ENCODE measurements around the gene TMEM270. TPM values are rescaled to one million over a fixed set of nuclear protein-coding genes. Genes with fewer than 3 reads are reported as not detected.

Gene TMEM270
- total RNA-seq, 2 experiments from 2014 or later = not detected

DNA sequence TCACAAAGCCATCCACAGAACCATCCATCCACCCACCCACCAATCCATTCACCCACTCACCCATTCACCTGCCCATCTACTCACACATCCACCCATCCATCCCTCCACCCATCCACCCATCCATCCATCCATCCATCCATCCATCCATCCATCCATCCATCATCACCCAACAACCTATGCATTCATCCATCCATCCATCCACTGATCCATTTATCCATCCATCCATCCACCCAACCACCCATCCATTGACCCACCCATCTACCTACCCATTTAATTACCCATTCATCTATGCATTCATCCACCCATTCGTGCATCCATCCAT lies 5.4 kb downstream of the TMEM270 start:
- POLR2A ChIA-PET = no interaction called here

DNA sequence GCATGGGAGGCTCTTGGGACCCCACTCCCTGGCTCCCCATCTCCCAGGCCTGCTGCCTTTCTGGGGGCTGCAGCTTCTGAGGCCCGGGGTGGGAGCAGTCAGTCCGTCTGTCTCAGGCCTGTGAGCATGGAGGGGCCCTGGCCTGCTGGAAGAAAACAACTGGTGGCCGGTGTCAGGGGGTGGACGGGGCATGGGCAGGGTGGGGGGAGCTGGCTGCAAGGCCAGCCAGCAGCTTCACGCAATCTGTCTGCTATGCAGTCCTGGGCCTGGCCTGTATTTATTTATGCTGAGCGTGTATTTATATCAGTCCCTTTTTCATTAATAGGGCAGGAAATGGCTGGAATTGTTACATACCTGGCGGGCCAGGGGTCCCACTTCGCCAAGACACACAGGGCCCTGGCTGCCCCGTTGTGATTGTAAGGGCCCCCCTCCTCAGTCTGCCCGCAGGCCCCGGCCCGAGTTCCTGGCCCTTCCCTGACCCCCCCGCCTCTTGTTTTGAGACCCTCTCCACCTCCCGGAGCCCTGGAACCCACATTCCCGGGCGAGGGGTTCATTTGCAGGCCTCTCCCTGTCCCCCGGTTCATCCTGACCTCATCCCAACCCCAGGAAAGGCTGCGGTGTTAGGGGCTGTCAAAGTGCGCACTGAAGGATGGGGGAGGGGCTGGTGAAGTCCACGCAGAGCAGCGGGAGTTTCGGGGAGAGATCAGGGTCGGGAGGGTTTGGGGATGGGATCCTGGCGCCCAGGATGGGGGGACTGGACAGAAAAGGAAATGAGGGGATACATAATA lies 8.2 kb downstream of the TMEM270 start:
- Mint-ChIP-seq H3K27ac (no peak overlapping the region), H3K27me3 (no peaks in the 10 kb centered on the region), H3K9me3 (ENCODE audit: low read depth) (no peaks in the 10 kb centered on the region), H3K4me3 (no peak overlapping the region), H3K36me3 (ENCODE audit: low read depth) (no peaks in the 10 kb centered on the region), H3K4me1 (no peaks in the 10 kb centered on the region)
- ChIA-PET CTCF (interaction anchor here (0.5 to 1.2 kb wide), 2 partner anchors 55 to 117 kb away, joined by 3 read pairs; no protein-coding TSS in a partner anchor), POLR2A (no interaction called here)
- ATAC-seq (no peak), DNase-seq (no peak)
- intact Hi-C loops (cut with DNase I, micrococcal nuclease) = no loop called here

More for the DNA sequence above, 5.4 kb downstream of the TMEM270 start:
- H3K4me3 Mint-ChIP-seq = no peak overlapping the region
- H3K27ac Mint-ChIP-seq = no peak overlapping the region
- no peak for DNase-seq
- CTCF ChIA-PET = interaction anchor here (1.0 kb wide), 1 partner anchor 158 kb away, joined by 3 read pairs; no protein-coding TSS in a partner anchor
- no peaks in the 10 kb centered on the region for H3K4me1 Mint-ChIP-seq
- H3K27me3 Mint-ChIP-seq = no peaks in the 10 kb centered on the region
- no peak for ATAC-seq
- H3K36me3 Mint-ChIP-seq (ENCODE audit: low read depth) = no peaks in the 10 kb centered on the region
- intact Hi-C loops (cut with DNase I, micrococcal nuclease) = loop anchor here (1.0 to 2.0 kb wide), 3 partner anchors 113 to 161 kb away; no protein-coding TSS in a partner anchor
- H3K9me3 Mint-ChIP-seq (ENCODE audit: low read depth) = no peaks in the 10 kb centered on the region

DNA sequence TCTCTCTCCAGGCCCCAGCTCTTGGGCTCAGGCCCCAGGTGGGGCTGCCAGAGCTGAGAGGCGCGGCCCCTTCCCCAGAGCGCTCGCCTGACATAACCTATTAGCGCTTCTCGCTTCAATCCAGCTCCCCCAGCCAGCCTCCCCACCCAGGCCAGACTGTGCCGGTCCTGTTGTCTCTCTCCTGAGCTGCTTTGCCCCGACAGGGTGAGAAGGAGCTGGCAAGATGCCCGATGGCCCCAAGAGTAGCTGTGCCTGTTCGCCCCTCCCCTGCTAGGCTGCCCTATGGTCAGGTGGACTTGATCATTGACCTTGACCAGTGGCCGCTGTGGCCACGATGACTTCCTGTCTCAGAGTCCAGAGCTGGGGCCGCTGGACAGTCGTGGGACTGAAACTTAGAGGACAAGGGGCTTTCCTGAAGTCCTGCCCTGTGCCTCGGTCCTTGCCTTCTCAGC lies 9.1 kb downstream of the TMEM270 start:
- no peaks in the 10 kb centered on the region for H3K4me1 Mint-ChIP-seq
- H3K4me3 Mint-ChIP-seq = no peak overlapping the region
- intact Hi-C loops (cut with DNase I, micrococcal nuclease) = loop anchor here in 1 of 2 experiments (10.0 kb wide), 1 partner anchor 515 kb away; no protein-coding TSS in a partner anchor
- H3K27ac Mint-ChIP-seq = no peak overlapping the region
- no peaks in the 10 kb centered on the region for H3K27me3 Mint-ChIP-seq
- no peaks in the 10 kb centered on the region for H3K36me3 Mint-ChIP-seq (ENCODE audit: low read depth)
- no peak for DNase-seq
- no peaks in the 10 kb centered on the region for H3K9me3 Mint-ChIP-seq (ENCODE audit: low read depth)
- ChIA-PET POLR2A (no interaction called here), CTCF (no interaction called here)
- ATAC-seq = no peak

DNA sequence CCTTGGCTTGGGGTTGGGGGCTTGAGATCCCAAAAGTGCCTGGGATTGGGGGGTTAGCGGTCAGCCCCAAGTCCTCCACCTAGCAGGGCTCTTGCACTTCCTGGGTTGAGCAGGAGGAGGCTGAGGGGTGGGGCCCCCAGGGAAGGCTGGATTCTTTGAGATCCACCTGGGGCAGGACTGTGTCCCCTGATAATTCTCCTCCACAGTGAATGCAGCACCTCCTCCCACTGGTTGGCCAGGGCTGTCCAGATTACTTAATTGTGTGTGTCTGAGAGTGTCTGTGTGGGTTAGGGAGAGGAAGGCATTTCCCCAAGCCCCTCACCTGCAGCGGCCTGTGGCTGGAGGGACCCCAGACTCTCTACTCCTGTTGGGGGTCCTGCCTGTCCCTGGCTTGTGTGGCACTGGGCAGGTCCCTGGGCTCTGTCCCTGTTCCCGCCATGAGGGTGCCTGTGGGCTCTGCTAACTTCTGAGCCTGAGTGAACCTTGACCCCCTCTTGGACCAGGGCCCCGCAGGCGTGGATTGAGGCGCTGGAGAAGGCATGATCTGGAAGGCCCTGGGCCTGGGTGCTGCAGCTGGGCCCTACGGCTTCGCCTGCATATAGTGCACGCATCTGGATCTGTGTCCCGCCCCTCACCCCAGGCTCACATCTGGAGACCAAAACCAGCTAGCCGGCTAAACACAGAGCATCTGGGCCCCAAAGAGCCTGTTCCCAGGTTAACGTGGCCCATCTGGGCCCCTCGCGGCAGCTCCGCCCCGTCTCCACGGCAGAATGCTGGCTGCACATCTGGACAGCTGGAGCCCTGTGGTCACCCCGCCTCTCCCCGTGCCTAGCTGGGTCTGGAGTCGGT lies 10.4 kb downstream of the TMEM270 start:
- DNase-seq (no peak), ATAC-seq (no peak)
- H3K4me1 Mint-ChIP-seq = no peaks in the 10 kb centered on the region
- no peak overlapping the region for H3K4me3 Mint-ChIP-seq
- H3K9me3 Mint-ChIP-seq (ENCODE audit: low read depth) = no peaks in the 10 kb centered on the region
- POLR2A ChIA-PET = interaction anchor here (0.6 kb wide), 1 partner anchor 99 kb away, joined by 4 read pairs; no protein-coding TSS in a partner anchor
- intact Hi-C loops (cut with DNase I, micrococcal nuclease) = loop anchor here in 1 of 2 experiments (10.0 kb wide), 1 partner anchor 513 kb away; no protein-coding TSS in a partner anchor
- no peaks in the 10 kb centered on the region for H3K27me3 Mint-ChIP-seq
- no peaks in the 10 kb centered on the region for H3K36me3 Mint-ChIP-seq (ENCODE audit: low read depth)
- CTCF ChIA-PET = no interaction called here
- no peak overlapping the region for H3K27ac Mint-ChIP-seq

DNA sequence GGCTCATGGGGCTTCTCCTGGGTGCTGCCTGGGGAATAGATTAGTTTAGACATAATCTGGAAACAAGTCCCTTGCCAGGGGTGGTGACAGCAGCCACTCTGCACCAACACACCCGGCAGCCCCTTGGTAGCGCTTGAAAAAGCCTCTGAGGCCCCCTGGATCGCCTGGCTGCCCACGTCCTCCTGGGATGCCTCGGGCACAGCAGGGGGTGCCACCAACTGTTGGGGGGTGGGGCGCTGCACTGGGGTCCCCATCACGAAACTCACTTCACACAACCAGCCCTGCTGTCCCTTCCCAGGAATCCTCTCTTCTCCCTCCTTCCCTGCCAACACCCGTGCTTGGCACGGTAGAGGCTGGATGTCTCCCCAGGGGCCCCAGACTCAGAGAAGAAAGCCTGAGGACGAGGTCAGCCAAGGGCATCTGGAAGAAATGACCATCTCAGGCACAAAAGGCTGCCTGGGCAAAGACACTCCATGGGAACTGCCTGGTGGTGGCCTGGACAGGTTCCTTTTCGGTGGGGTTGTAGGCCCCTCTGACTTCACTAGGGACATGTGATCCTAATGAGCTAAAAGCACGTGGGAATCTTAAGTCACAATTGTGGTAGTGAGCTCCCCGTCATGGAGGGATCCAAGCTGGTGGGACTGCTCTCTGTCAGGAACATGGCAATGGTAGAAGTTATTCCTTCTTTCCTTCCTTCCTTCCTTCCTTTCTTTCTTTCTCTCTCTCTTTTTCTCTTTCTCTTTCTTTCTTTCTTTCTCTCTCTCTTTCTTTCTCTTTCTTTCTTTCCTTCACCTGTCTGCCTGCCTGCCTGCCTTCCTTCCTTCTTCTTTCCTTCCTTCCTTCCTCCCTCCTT lies 11.3 kb downstream of the TMEM270 start:
- CTCF ChIA-PET = no interaction called here
- no peak for DNase-seq
- intact Hi-C loops (cut with DNase I, micrococcal nuclease) = loop anchor here in 1 of 2 experiments (10.0 kb wide), 1 partner anchor 513 kb away; no protein-coding TSS in a partner anchor
- no peaks in the 10 kb centered on the region for H3K9me3 Mint-ChIP-seq (ENCODE audit: low read depth)
- H3K27me3 Mint-ChIP-seq = no peaks in the 10 kb centered on the region
- H3K4me1 Mint-ChIP-seq = no peaks in the 10 kb centered on the region
- ATAC-seq = no peak
- POLR2A ChIA-PET = no interaction called here
- no peak overlapping the region for H3K4me3 Mint-ChIP-seq
- H3K27ac Mint-ChIP-seq = no peak overlapping the region
- no peaks in the 10 kb centered on the region for H3K36me3 Mint-ChIP-seq (ENCODE audit: low read depth)

DNA sequence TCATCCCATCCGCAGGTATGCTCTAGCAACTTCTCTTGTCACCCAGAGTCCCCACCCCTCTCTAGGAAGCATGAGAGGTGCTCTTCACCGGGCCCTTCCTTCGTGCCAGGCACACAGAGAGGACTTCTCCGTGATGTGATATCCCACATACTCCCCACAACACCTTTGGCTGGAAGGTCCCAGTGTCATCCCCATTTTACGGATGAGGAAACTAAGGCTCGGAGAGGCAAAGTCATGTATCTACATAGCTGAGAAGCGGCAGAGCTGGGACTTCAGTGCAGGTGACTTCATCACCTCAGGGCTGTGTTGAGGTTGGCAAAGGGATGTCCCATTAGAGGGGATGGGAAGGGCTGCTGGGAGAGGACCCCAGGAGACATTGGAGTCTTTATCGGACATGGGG lies 15.4 kb downstream of the TMEM270 start:
- Mint-ChIP-seq H3K36me3 (ENCODE audit: low read depth) (no peaks in the 10 kb centered on the region), H3K9me3 (ENCODE audit: low read depth) (no peaks in the 10 kb centered on the region), H3K4me1 (no peaks in the 10 kb centered on the region), H3K4me3 (no peak overlapping the region), H3K27me3 (no peaks in the 10 kb centered on the region), H3K27ac (no peak overlapping the region)
- POLR2A ChIA-PET = no interaction called here
- intact Hi-C loops (cut with DNase I, micrococcal nuclease) = loop anchor here in 1 of 2 experiments (10.0 kb wide), 1 partner anchor 508 kb away; no protein-coding TSS in a partner anchor
- CTCF ChIA-PET = no interaction called here
- DNase-seq (no peak), ATAC-seq (no peak)

DNA sequence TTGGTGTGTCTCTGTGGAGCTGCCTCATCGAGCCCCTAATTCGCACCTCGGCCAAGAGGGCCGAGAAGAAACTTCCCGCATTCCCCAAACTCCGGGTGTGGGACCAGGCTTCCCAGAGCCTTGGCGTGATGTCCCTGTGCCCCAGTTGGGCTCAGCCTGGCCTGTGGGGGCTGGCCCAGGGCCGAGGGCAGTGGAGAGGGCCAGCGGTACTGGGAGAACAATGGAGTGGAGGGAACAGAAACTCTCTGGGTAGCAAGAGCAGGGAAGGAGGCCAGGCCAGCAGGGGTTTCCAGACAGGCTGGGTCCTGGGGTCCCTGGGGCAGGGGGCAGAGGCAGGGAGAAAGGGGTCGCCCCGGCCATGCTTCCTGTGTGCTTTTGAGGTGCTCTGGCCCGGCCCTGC lies 16.0 kb downstream of the TMEM270 start:
- intact Hi-C loops (cut with DNase I, micrococcal nuclease) = loop anchor here in 1 of 2 experiments (10.0 kb wide), 1 partner anchor 508 kb away; no protein-coding TSS in a partner anchor
- ATAC-seq = no peak
- Mint-ChIP-seq H3K4me1 (no peaks in the 10 kb centered on the region), H3K36me3 (ENCODE audit: low read depth) (no peaks in the 10 kb centered on the region), H3K27ac (no peak overlapping the region), H3K9me3 (ENCODE audit: low read depth) (no peaks in the 10 kb centered on the region), H3K4me3 (no peak overlapping the region), H3K27me3 (no peaks in the 10 kb centered on the region)
- DNase-seq = no peak
- ChIA-PET POLR2A (no interaction called here), CTCF (no interaction called here)

DNA sequence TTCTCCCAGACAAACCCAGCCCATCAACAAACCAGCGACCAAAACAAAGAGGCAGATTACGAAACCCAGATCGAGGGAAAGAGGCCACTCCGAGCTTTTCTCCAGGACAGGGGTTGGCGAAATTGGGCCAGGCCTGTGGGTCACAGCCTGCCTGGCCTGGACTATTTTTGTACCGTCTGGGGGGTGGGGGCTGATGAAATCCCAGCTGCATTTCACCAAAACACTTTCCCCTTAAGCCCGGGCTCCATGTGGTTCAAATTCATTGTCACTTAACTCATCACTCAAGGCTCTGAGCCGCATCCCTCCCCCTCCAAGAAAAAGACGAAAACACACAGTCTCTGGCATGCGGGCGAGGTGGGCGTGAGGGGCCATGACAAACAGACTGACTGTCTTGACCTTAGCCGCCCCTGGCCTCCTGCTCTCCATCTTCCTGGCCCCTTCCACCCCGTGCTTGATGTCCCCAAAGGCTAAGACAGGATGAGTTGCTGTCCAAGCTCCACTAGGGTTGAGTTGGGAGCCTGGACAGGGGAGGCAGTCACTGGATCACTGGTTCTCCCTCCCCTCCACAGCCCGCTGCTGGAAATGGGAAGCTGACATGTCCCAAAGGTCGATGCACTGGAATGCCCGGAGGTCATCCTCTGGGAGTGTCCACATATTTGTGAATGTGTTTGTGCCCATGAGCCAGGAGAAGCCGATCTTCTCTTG lies 19.2 kb downstream of the TMEM270 start:
- H3K36me3 Mint-ChIP-seq (ENCODE audit: low read depth) = no peaks in the 10 kb centered on the region
- intact Hi-C loops (cut with DNase I, micrococcal nuclease) = loop anchor here in 1 of 2 experiments (10.0 kb wide), 1 partner anchor 505 kb away; no protein-coding TSS in a partner anchor
- H3K27ac Mint-ChIP-seq = no peak overlapping the region
- DNase-seq (no peak), ATAC-seq (no peak)
- H3K9me3 Mint-ChIP-seq (ENCODE audit: low read depth) = no peaks in the 10 kb centered on the region
- ChIA-PET POLR2A (no interaction called here), CTCF (interaction anchor here (0.6 kb wide), 1 partner anchor 233 kb away, joined by 3 read pairs; no protein-coding TSS in a partner anchor)
- no peak overlapping the region for H3K4me3 Mint-ChIP-seq
- no peaks in the 10 kb centered on the region for H3K4me1 Mint-ChIP-seq
- no peaks in the 10 kb centered on the region for H3K27me3 Mint-ChIP-seq

DNA sequence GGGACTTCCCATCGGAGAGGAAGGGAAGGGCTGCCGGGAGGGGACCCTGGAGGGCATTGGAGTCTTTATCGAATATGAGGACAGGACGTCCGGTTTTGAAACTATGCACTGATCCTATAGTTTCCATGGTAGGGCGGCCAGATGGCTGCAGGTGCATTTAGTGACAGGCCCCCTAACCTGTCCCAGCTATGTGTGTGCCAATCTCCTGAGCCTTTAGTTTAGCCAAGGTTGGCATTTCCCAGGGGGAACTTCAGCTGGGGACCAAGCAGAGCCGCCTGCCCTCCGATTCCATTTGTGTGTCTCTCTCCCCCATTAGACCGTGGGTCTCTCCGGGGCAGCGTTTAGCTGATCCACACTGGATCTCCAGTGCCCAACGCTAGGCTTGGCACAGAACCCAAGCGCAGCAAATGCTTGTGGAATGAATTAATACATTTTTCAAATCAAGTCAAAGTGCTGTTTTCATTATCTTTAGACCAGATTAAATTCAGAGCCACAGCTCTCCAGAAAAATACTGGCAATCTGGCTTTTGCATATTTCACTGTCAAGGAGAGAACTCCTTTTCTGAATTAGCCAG lies 19.9 kb downstream of the TMEM270 start:
- POLR2A ChIA-PET = no interaction called here
- no peak overlapping the region for H3K27ac Mint-ChIP-seq
- H3K4me1 Mint-ChIP-seq = no peaks in the 10 kb centered on the region
- CTCF ChIA-PET = interaction anchor here (0.5 kb wide), 1 partner anchor 62 kb away, joined by 3 read pairs; no protein-coding TSS in a partner anchor
- H3K36me3 Mint-ChIP-seq (ENCODE audit: low read depth) = no peaks in the 10 kb centered on the region
- intact Hi-C loops (cut with DNase I, micrococcal nuclease) = no loop called here
- no peak overlapping the region for H3K4me3 Mint-ChIP-seq
- H3K27me3 Mint-ChIP-seq = no peaks in the 10 kb centered on the region
- no peaks in the 10 kb centered on the region for H3K9me3 Mint-ChIP-seq (ENCODE audit: low read depth)
- no peak for DNase-seq
- no peak for ATAC-seq

DNA sequence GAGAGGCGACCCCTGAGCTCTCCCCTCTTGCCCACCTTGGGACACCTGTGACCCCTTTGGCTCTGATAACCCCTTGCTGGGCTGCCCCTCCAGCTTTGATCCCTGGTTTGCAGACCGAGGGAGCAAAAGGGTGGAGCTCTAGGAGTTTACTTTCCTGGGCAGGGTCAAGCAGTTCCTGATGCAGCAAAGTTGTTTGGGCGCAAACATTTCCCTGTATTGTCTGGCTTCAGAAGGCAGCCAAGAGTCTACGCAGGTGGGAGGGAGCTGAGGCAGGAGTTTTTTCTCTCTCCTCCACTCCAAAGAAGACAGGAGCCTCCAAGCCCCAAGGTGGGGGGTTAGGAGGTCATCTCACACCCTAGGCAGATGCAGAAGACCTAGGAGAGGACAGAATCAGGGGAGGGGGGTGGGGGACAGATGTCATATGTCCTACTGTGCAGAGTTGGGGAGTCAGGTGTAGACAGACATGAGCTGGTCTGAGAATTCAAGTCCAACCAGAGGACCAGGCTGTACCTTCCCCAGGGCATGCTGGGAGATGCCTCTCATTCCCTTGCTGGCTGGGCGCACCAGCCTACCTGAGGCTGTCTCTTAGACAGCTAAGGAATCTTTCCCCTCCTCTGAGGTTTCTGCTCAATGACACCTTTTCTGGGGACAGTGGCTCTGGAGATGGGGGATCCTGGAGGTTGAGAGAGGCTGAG lies 20.5 kb downstream of the TMEM270 start:
- H3K9me3 Mint-ChIP-seq (ENCODE audit: low read depth) = no peaks in the 10 kb centered on the region
- no peak for ATAC-seq
- ChIA-PET CTCF (interaction anchor here (0.5 kb wide), 1 partner anchor 63 kb away, joined by 3 read pairs; no protein-coding TSS in a partner anchor), POLR2A (no interaction called here)
- H3K27me3 Mint-ChIP-seq = peaks cover 3% of the 10 kb centered on the region
- DNase-seq = no peak
- intact Hi-C loops (cut with DNase I, micrococcal nuclease) = no loop called here
- no peak overlapping the region for H3K4me3 Mint-ChIP-seq
- no peaks in the 10 kb centered on the region for H3K36me3 Mint-ChIP-seq (ENCODE audit: low read depth)
- no peaks in the 10 kb centered on the region for H3K4me1 Mint-ChIP-seq
- H3K27ac Mint-ChIP-seq = no peak overlapping the region
